Spleen (tissue), 7 donors: ENCODE data around the gene TMEM108.

Experiments used
- CTCF ChIP-seq, 11 experiments: fragments of 200-600 bp in 7 of 11; fragments of 450-650 bp in 4 of 11; sonication (generic) in 4 of 11; IDR thresholded peaks in 8 of 11; conservative IDR thresholded peaks in 3 of 11; 1 replicate in 7 of 11; 2 replicates in 4 of 11; pipeline versions ENCODE4 v1.4.0 to v1.8.0; 2016 to 2021; ENCODE audit warnings: antibody characterized with exemption in 11 of 11, inconsistent platforms in 4 of 11, mild to moderate bottlenecking in 1 of 11
- POLR2A ChIP-seq, 3 donors: fragments of 450-650 bp; IDR thresholded peaks; one replicate each; pipeline ENCODE4 v1.5.1; 2017; ENCODE audit warnings: antibody characterized with exemption in 3 of 3, mild to moderate bottlenecking in 1 of 3
- donor health status: DM: no; HTN: no; CAD: no; lungs with moderate emphysema.
- donor health status: DM: no; HTN: no; CAD: no.
- donor health status: DM: no; HTN: no; CAD: no.

- TF ChIP-seq CTCF (IDR thresholded peaks at IDR 0.05 in 8 of 11, conservative IDR thresholded peaks at IDR 0.05 in 3 of 11) (no peak), POLR2A (IDR thresholded peaks at IDR 0.05) (no peak)
Observed at GRCh38 chr3:132995971-132996370, 42.2 kb upstream of the TMEM108 start.
